Measurements from ENCODE around the gene SSBP3.
"Not testable (repeated sequence)": the region's sequence is repeated elsewhere in the genome, so short reads cannot be mapped to it uniquely, and the experiment has no call there.

Gene SSBP3

DNA sequence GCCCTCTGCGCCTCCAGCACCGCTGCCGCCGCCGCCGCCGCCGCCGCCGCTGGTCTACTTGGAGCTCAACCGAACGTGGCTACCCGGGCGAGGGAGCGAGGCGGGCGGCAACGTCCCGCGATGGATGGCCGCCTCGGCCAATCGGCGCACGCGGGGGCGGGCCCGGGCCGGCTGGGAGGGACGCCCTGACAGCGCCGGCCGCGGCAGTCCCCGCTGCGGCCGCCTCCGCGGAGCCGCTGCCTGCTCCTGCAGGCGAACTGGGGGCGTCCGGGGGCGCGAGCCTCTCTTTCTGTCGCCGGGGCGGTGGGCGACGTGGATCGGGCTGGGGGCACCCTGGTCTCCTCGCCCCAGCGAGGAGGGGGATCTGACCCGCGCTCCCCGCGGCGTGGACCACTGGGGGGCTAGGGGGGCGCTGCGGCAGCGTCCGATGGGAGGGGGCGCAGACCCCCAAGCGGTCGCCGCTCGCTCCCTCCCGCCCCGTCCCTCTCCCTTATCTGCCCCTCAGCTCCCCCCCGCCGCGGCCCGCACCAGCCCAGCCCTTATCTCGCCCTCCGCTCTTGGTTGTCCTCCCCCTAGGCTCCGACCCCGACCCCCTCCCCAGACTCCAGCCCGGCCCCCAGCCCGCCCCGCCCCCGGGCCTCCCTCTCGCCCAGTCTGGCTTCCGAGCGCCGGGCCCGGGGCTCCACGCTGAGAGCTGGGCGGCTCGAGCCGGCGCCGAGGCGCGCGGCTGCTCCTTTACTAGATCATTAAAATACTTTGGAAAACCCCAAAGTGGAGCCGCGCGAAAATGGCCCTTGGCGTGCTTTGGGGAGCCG, at the start of gene SSBP3:
Gene SSBP3, minus strand, starts transcription at position 56 of the 815 bp plus-strand sequence.
- peak; percentile 92 for DNase-seq (ENCODE audit: low spot score)

DNA sequence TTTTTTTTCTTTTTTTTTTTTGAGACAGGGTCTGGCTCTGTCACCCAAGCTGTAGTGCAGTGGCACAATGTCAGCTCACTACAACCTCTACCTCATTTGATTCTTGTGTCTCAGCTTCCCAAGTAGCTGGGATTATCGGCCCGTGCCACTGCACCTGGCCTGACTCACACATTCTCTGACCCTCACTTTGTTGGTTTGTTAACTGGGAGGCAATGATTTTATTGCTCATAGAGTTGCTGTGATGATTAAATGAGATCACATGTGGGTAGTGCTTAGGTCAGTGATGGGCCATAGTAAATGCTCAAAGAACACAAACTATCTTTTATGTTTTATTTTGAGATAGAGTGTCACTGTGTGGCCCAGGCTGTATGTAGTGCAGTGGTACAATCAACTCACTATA, 47.3 kb upstream of the SSBP3 start:
- no peak for DNase-seq (ENCODE audit: low spot score)

GRCh38 chr1:54453022-54453421, 46.8 kb upstream of the SSBP3 start:
- DNase-seq (ENCODE audit: low spot score), result no peak

DNA sequence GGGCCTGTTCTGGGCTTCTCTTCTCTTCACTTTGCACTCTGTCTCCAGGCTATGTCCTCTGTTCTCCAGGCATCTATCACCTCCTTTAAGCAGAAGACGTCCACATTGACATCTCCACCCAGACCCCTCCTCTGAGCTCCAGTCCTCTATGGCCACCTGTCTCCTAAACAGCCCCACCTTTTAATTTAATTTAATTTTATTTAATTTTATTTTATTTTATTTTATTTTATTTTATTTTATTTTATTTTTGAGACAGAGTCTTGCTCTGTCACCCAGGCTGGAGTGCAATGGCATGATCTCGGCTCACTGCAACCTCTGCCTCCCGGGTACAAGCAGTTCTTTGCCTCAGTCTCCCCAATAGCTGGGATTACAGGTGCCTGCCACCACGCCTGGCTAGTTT, 43.2 kb upstream of the SSBP3 start:
- not testable (repeated sequence) for DNase-seq (ENCODE audit: low spot score)

GRCh38 chr1:54448801-54449200, 42.6 kb upstream of the SSBP3 start:
- not testable (repeated sequence) for DNase-seq (ENCODE audit: low spot score)

DNA sequence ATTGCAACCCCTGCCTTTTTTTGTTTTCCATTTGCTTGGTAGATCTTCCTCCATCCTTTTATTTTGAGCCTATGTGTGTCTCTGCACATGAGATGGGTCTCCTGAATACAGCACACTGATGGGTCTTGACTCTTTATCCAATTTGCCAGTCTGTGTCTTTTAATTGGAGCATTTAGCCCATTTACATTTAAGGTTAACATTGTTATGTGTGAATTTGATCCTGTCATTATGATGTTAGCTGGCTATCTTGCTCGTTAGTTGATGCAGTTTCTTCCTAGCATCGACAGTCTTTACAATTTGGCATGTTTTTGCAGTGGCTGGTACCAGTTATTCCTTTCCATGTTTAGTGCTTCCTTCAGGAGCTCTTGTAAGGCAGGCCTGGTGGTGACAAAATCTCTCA, 40.9 kb upstream of the SSBP3 start:
- not testable (repeated sequence) for DNase-seq (ENCODE audit: low spot score)

GRCh38 chr1:54442185-54442584, 36.0 kb upstream of the SSBP3 start:
- no peak for DNase-seq (ENCODE audit: low spot score)

GRCh38 chr1:54439550-54440223, 33.5 kb upstream of the SSBP3 start:
- no peak for DNase-seq (ENCODE audit: low spot score)

GRCh38 chr1:54437783-54438182, 31.6 kb upstream of the SSBP3 start:
- no peak for DNase-seq (ENCODE audit: low spot score)

GRCh38 chr1:54436826-54437225, 30.6 kb upstream of the SSBP3 start:
- no peak for DNase-seq (ENCODE audit: low spot score)

DNA sequence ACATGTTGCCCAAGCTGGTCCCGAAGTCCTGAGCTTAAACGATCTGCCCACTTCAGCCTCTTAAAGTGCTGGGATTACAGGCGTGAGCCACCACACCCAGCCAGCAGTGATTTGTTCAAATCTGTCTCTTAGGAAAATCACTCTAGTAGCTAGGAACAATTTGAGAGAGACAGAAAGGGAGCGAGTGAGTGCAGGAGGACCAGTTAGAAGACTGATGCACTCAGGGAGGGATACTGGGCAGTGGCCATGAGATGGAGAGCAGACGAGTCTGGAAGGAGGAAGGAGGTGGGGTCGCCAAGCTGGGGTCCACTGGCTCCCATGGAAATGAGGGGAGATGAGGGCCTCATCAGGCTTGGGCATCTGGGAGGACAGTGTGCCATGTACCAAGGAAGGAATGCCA, 23.6 kb upstream of the SSBP3 start:
- DNase-seq (ENCODE audit: low spot score), result no peak

DNA sequence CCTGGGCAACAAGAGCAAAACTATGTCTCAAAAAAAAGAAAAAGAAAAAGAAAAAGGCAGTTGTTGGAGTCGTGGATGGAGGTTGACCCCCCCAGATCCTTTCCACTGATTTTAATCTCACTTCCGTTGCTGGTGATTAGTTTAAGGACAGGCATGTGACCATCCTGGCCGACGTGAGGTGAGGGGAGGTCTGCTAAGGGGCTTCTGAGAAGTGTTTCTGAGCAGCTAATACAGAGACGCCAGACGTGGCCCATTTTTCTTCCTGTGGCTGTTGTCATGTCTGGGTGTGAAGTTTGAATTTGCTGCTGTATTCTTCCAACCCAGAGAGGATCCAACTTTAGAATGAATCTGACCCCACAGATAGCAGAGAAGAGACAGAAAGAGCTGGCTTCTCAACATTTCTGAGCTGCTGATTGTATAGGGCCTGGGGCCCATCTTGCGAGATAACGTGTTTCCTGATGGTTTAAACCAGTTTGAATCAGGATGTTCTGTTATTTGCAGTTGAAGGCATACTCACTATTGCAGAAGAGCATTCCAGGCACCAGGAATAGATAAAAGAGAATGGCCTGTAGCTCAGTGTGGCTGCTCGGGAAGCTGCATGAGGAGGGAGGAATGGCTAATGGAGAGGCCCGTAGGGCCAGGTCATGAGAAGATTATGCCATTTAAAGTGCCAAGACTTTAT, 22.8 kb upstream of the SSBP3 start:
- DNase-seq (ENCODE audit: low spot score), result no peak

- no peak for DNase-seq (ENCODE audit: low spot score)
These were observed 19.0 kb upstream of the SSBP3 start for GRCh38 chr1:54425152-54425584.

DNA sequence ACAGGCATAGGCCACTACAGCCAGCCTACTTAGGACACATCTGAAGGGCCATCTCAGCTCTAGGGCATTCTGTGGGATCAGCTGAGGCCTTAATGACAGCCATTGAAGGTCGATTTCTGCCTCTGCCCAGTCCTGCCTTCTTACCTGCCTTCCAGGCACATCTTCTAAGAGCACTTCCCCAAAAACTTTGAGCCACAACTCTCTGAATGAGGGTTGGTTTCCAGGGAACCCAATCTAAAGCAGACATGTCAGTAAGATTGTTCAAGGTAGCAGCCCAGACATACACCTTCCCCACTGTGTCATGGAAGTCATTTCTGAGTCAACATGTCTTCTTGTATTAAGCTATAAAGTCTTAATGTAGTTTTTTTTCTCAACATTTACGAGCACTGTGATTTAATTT, 18.2 kb upstream of the SSBP3 start:
- no peak for DNase-seq (ENCODE audit: low spot score)

DNA sequence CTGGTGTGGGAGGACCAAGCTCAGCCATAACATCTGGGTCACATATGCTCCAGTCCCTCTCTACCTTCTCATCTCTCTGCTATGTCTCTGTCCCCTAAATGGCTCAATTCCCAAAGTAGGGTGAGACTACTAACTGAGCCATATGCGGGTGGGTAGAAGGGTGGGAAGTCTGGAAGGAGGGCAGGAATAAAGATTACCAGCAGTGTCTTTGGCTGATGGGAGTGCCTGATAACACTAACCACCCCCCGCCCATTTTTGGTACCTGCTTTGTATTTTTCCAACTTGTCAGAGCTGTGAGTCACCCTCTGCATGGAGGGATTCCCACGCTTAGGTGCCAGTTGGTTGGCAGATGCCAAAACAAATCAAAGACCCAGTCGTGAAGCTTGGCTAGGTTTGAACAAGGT, 14.9 kb upstream of the SSBP3 start:
- no peak for DNase-seq (ENCODE audit: low spot score)

- DNase-seq (ENCODE audit: low spot score), result not testable (repeated sequence)
These were observed 12.4 kb upstream of the SSBP3 start for GRCh38 chr1:54418598-54418997.

GRCh38 chr1:54417123-54417522, 10.9 kb upstream of the SSBP3 start:
- DNase-seq (ENCODE audit: low spot score), result no peak

- DNase-seq (ENCODE audit: low spot score), result no peak
These were observed 10.2 kb upstream of the SSBP3 start for GRCh38 chr1:54416435-54416834.

DNA sequence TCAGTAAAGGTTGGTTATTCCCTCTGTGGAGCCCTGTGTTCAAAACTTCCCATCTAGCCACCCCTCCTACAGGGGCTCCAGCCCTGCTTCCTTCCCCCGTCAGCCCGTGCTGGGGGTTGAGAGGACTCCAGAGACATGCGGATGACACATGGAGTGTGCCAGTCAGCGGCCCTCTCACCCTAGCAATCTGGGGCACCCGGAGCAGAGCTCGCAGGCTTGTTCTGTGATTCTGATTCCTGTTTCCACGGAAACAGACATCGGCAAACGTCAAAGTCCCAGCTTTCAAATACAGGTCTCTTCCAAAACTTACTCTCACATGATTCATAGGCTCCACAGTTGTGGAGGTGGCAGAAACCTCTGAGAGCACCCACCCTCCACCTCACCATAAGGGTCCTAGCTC, 9.8 kb upstream of the SSBP3 start:
- DNase-seq (ENCODE audit: low spot score), result no peak

- no peak for DNase-seq (ENCODE audit: low spot score)
These were observed 9.3 kb upstream of the SSBP3 start for GRCh38 chr1:54415533-54415932.

- DNase-seq (ENCODE audit: low spot score), result no peak
These were observed 7.5 kb upstream of the SSBP3 start for GRCh38 chr1:54413732-54414131.

- peak; percentile 36 for DNase-seq (ENCODE audit: low spot score)
These were observed 7.1 kb upstream of the SSBP3 start for GRCh38 chr1:54413295-54413694.

- DNase-seq (ENCODE audit: low spot score), result no peak
These were observed 4.2 kb upstream of the SSBP3 start for GRCh38 chr1:54410359-54410758.

All from CD4-positive, alpha-beta T cell treated with Interleukin-6 at 100 ng/mL for 8 hours (primary cell).